Measurements from ENCODE around the gene PGR.

The PGR gene

GRCh38 chr11:101129203-101129943, at the start of gene PGR:
PGR (minus strand) TSS chr11:101129813; CDS start chr11:101129070, 743 bp downstream.
- no peak for DNase-seq (ENCODE audit: low read depth in 3 of 3)

- DNase-seq (ENCODE audit: low read depth in 3 of 3): no peak
Measured at GRCh38 chr11:101176381-101176780, 46.8 kb upstream of the PGR start.

GRCh38 chr11:101169944-101170343, 40.3 kb upstream of the PGR start:
- DNase-seq (ENCODE audit: low read depth in 3 of 3): no peak

- no peak for DNase-seq (ENCODE audit: low read depth in 3 of 3)
Measured at GRCh38 chr11:101166038-101166437, 36.4 kb upstream of the PGR start.

- DNase-seq (ENCODE audit: low read depth in 3 of 3): no peak
Measured at GRCh38 chr11:101158119-101158518, 28.5 kb upstream of the PGR start.

- DNase-seq (ENCODE audit: low read depth in 3 of 3): no peak
Measured at GRCh38 chr11:101138245-101138930, 8.8 kb upstream of the PGR start.

GRCh38 chr11:101133190-101133589, 3.6 kb upstream of the PGR start:
- no peak for DNase-seq (ENCODE audit: low read depth in 3 of 3)

GRCh38 chr11:101128571-101129202, 926 bp downstream of the PGR start:
- no peak for DNase-seq (ENCODE audit: low read depth in 3 of 3)

- no peak for DNase-seq (ENCODE audit: low read depth in 3 of 3)
Measured at GRCh38 chr11:101127699-101128570, 1.7 kb downstream of the PGR start.

- DNase-seq (ENCODE audit: low read depth in 3 of 3): no peak
Measured at GRCh38 chr11:101127197-101127698, 2.4 kb downstream of the PGR start.

GRCh38 chr11:101126551-101127196, 2.9 kb downstream of the PGR start:
- no peak for DNase-seq (ENCODE audit: low read depth in 3 of 3)

GRCh38 chr11:101115671-101116160, 13.9 kb downstream of the PGR start:
- no peak for DNase-seq (ENCODE audit: low read depth in 3 of 3)

GRCh38 chr11:101113540-101113939, 16.1 kb downstream of the PGR start:
- DNase-seq (ENCODE audit: low read depth in 3 of 3): no peak

- DNase-seq (ENCODE audit: low read depth in 3 of 3): no peak
Measured at GRCh38 chr11:101104716-101105115, 24.9 kb downstream of the PGR start.

- no peak for DNase-seq (ENCODE audit: low read depth in 3 of 3)
Measured at GRCh38 chr11:101103433-101103832, 26.2 kb downstream of the PGR start.

GRCh38 chr11:101100601-101101000, 29.0 kb downstream of the PGR start:
- no peak for DNase-seq (ENCODE audit: low read depth in 3 of 3)

GRCh38 chr11:101096036-101096704, 33.4 kb downstream of the PGR start:
- DNase-seq (ENCODE audit: low read depth in 3 of 3): no peak

GRCh38 chr11:101091781-101092180, 37.8 kb downstream of the PGR start:
- DNase-seq (ENCODE audit: low read depth in 3 of 3): no peak

GRCh38 chr11:101090679-101091270, 38.8 kb downstream of the PGR start:
- DNase-seq (ENCODE audit: low read depth in 3 of 3): no peak

- no peak for DNase-seq (ENCODE audit: low read depth in 3 of 3)
Measured at GRCh38 chr11:101083335-101083734, 46.3 kb downstream of the PGR start.

All from stimulated activated CD4-positive, alpha-beta T cell treated with anti-CD3 and anti-CD28 coated beads, TNF-alpha, amount 100 ng/mL, for 48 hours (primary cell).